WTC11 (cell line): ENCODE data around the gene TP53AIP1. TPM values are rescaled to one million over a fixed set of nuclear protein-coding genes. Genes with fewer than 3 reads are reported as not detected.
A peak's percentile ranks its signal among the peaks of the same experiment; 100 is the strongest.

Source experiments
- ATAC-seq: fragments of 200-7000 bp; cut with Tn5 transposase; 2 replicates; pipeline ENCODE4 v1.10.0; 2021; ENCODE audit warnings: mild to moderate bottlenecking, moderate library complexity
- CTCF ChIA-PET: fragments of 300-600 bp; sonication (Branson Sonifier 250); formaldehyde crosslinking; loops from one replicate; lab custom pipeline; 2021; ENCODE audit warnings: antibody characterized with exemption; lab: Charles Lee
- POLR2A ChIA-PET: fragments of 350-600 bp; sonication (Branson Sonifier 250); formaldehyde crosslinking; loops from one replicate; lab custom pipeline; 2021; ENCODE audit warnings: antibody characterized with exemption; lab: Charles Lee
- DNase-seq: peaks from one replicate; pipeline ENCODE4 v3.0.0; 2021; ENCODE audit warnings: low spot score
- H3K27ac Mint-ChIP-seq: 2 replicates; pipeline ENCODE4 v1.8.0; 2021; ENCODE audit warnings: mixed read lengths
- H3K27me3 Mint-ChIP-seq: 2 replicates; pipeline ENCODE4 v1.8.0; 2021; ENCODE audit warnings: low read depth, mild to moderate bottlenecking, moderate library complexity, mixed read lengths
- H3K36me3 Mint-ChIP-seq: 2 replicates; pipeline ENCODE4 v1.8.0; 2021; ENCODE audit warnings: mixed read lengths
- H3K4me1 Mint-ChIP-seq: 2 replicates; pipeline ENCODE4 v1.8.0; 2022; ENCODE audit warnings: mixed read lengths
- H3K4me3 Mint-ChIP-seq: 2 replicates; pipeline ENCODE4 v1.8.0; 2021; ENCODE audit warnings: mild to moderate bottlenecking, moderate library complexity, mixed read lengths
- H3K9me3 Mint-ChIP-seq: 2 replicates; pipeline ENCODE4 v1.8.0; 2021; ENCODE audit warnings: mixed read lengths
- ATF6 ChIP-seq: sonication (generic); formaldehyde crosslinking; IDR thresholded peaks from 2 replicates; pipeline ENCODE4 v1.8.1; 2023; ENCODE audit warnings: mild to moderate bottlenecking, missing genetic modification reagents
- ELF4 ChIP-seq: sonication (generic); formaldehyde crosslinking; IDR thresholded peaks from 2 replicates; pipeline ENCODE4 v1.8.1; 2022; ENCODE audit warnings: low read depth, mild to moderate bottlenecking, moderate library complexity, missing genetic modification reagents
- GABPB1 ChIP-seq: sonication (generic); formaldehyde crosslinking; IDR thresholded peaks from 2 replicates; pipeline ENCODE4 v1.8.1; 2023; ENCODE audit warnings: mild to moderate bottlenecking, missing genetic modification reagents
- IRF1 ChIP-seq: sonication (generic); formaldehyde crosslinking; IDR thresholded peaks from 2 replicates; pipeline ENCODE4 v1.8.0; 2023; ENCODE audit warnings: missing genetic modification reagents
- KAT7 ChIP-seq: sonication (generic); formaldehyde crosslinking; IDR thresholded peaks from 2 replicates; pipeline ENCODE4 v1.8.1; 2023; ENCODE audit warnings: missing genetic modification reagents, mild to moderate bottlenecking, borderline replicate concordance
- MYBL2 ChIP-seq: sonication (generic); formaldehyde crosslinking; IDR thresholded peaks from 2 replicates; pipeline ENCODE4 v1.8.1; 2023; ENCODE audit warnings: mild to moderate bottlenecking, moderate library complexity, missing genetic modification reagents
- NFATC4 ChIP-seq: fragments of 250-450 bp; sonication (Bioruptor Pico); IDR thresholded peaks from 2 replicates; pipeline ENCODE4 v1.9.0; 2021; ENCODE audit warnings: mild to moderate bottlenecking
- NR1H2 ChIP-seq: sonication (generic); formaldehyde crosslinking; IDR thresholded peaks from 2 replicates; pipeline ENCODE4 v1.9.0; 2021; ENCODE audit warnings: mild to moderate bottlenecking, moderate library complexity, missing genetic modification reagents
- PRDM15 ChIP-seq: sonication (generic); formaldehyde crosslinking; IDR thresholded peaks from 2 replicates; pipeline ENCODE4 v1.8.0; 2022; ENCODE audit warnings: missing genetic modification reagents
- PRRX2 ChIP-seq: fragments of 250-450 bp; sonication (Bioruptor Pico); IDR thresholded peaks from 2 replicates; pipeline ENCODE4 v1.8.0; 2021; ENCODE audit warnings: mild to moderate bottlenecking
- RORB ChIP-seq: fragments of 250-450 bp; sonication (Bioruptor Pico); IDR thresholded peaks from 2 replicates; pipeline ENCODE4 v1.9.0; 2021; ENCODE audit warnings: mild to moderate bottlenecking
- SOX15 ChIP-seq: fragments of 250-450 bp; sonication (Bioruptor Pico); IDR thresholded peaks from 2 replicates; pipeline ENCODE4 v1.9.0; 2021; ENCODE audit warnings: mild to moderate bottlenecking
- SP1 ChIP-seq: sonication (generic); formaldehyde crosslinking; conservative IDR thresholded peaks from 2 replicates; pipeline ENCODE4 v1.8.1; 2022; ENCODE audit warnings: missing genetic modification reagents
- TEAD1 ChIP-seq: sonication (generic); formaldehyde crosslinking; IDR thresholded peaks from 2 replicates; pipeline ENCODE4 v1.8.0; 2022; ENCODE audit warnings: mild to moderate bottlenecking, missing genetic modification reagents
- ZNF138 ChIP-seq: sonication (generic); formaldehyde crosslinking; conservative IDR thresholded peaks from 2 replicates; pipeline ENCODE4 v1.8.1; 2022; ENCODE audit warnings: mild to moderate bottlenecking, moderate library complexity, missing genetic modification reagents
- ZNF219 ChIP-seq: sonication (generic); formaldehyde crosslinking; IDR thresholded peaks from 2 replicates; pipeline ENCODE4 v1.8.0; 2023; ENCODE audit warnings: missing genetic modification reagents, mild to moderate bottlenecking, borderline replicate concordance
- ZNF416 ChIP-seq: fragments of 250-450 bp; sonication (Bioruptor Pico); IDR thresholded peaks from 2 replicates; pipeline ENCODE4 v1.9.0; 2021; ENCODE audit warnings: mild to moderate bottlenecking, inconsistent platforms
- ZNF425 ChIP-seq: fragments of 250-450 bp; sonication (Bioruptor Pico); conservative IDR thresholded peaks from 2 replicates; pipeline ENCODE4 v1.9.0; 2021; ENCODE audit warnings: mild to moderate bottlenecking
- total RNA-seq: library from RNA; stranded (reverse); gene quantifications from 3 replicates; pipeline ENCODE4 v1.2.3, GENCODE V29; 2021

The TP53AIP1 gene
- total RNA-seq, 1 experiment from 2014 or later, result 0.07 TPM

GRCh38 chr11:128939591-128939990 is 3.1 kb downstream of the TP53AIP1 start:
- ChIA-PET POLR2A (no interaction called here), CTCF (interaction anchor here (0.9 to 3.8 kb wide), 4 partner anchors 9 to 52 kb away, joined by 4 to 25 read pairs (median 7); no protein-coding TSS in a partner anchor)
- peaks cover 22% of the 10 kb centered on the region for H3K4me1 Mint-ChIP-seq
- H3K36me3 Mint-ChIP-seq, result no peaks in the 10 kb centered on the region
- ATAC-seq (no peak), DNase-seq (no peak)
- H3K27ac Mint-ChIP-seq, result no peak overlapping the region
- TF ChIP-seq SOX15 (CRISPR knock-in tag), result no peak
- TF ChIP-seq ZNF416 (CRISPR knock-in tag), result no peak
- TF ChIP-seq SP1 (CRISPR knock-in tag), result no peak
- no peak for TF ChIP-seq NR1H2
- TF ChIP-seq TEAD1 (CRISPR knock-in tag), result no peak
- TF ChIP-seq ZNF425, result no peak
- TF ChIP-seq GABPB1, result no peak
- TF ChIP-seq ELF4, result no peak
- no peak for TF ChIP-seq PRDM15 (CRISPR knock-in tag)
- no peak for TF ChIP-seq IRF1 (CRISPR knock-in tag)
- no peak for TF ChIP-seq KAT7 (CRISPR knock-in tag)
- H3K4me3 Mint-ChIP-seq, result no peak overlapping the region
- H3K27me3 Mint-ChIP-seq, result peaks cover 54% of the 10 kb centered on the region
- H3K9me3 Mint-ChIP-seq, result no peaks in the 10 kb centered on the region

- no peak overlapping the region for H3K27ac Mint-ChIP-seq
- H3K27me3 Mint-ChIP-seq, result peaks cover 67% of the 10 kb centered on the region
- ATAC-seq, result peak; percentile 10; the same call in 1 of the 2 replicates
- no peaks in the 10 kb centered on the region for H3K9me3 Mint-ChIP-seq
- TF ChIP-seq MYBL2 (CRISPR knock-in tag) (no peak), ZNF219 (CRISPR knock-in tag) (no peak), IRF1 (CRISPR knock-in tag) (no peak), NFATC4 (CRISPR knock-in tag) (no peak), ATF6 (CRISPR knock-in tag) (no peak), RORB (CRISPR knock-in tag) (no peak), PRRX2 (CRISPR knock-in tag) (no peak), ZNF138 (CRISPR knock-in tag) (no peak)
- H3K36me3 Mint-ChIP-seq, result no peaks in the 10 kb centered on the region
- CTCF ChIA-PET, result interaction anchor here (1.1 to 3.8 kb wide), 6 partner anchors 10 to 58 kb away, joined by 3 to 25 read pairs (median 12); no protein-coding TSS in a partner anchor
- H3K4me1 Mint-ChIP-seq, result peaks cover 22% of the 10 kb centered on the region
- no peak for DNase-seq
- no peak overlapping the region for H3K4me3 Mint-ChIP-seq
- POLR2A ChIA-PET, result no interaction called here
These were observed 4.3 kb downstream of the TP53AIP1 start for GRCh38 chr11:128938156-128938885.
